Pancreas (tissue), 10 donors: ENCODE results near the gene MAN1A1. TPM values are rescaled to one million over a fixed set of nuclear protein-coding genes. Genes with fewer than 3 reads are reported as not detected.
A peak's percentile ranks its signal among the peaks of the same experiment; 100 is the strongest.

Experiments
- ATAC-seq, 4 donors: fragments of 200-7000 bp; cut with Tn5 transposase; one replicate each; pipeline versions ENCODE4 v1.8.0 to v1.9.1; 2020; ENCODE audit warnings: mild to moderate bottlenecking in 4 of 4, moderate library complexity in 4 of 4
- DNase-seq, 6 donors: peaks; one replicate each; pipeline ENCODE4 v3.0.0-alpha.2; 2020
- FAIRE-seq: peaks from 2 replicates; lab custom pipeline; 2012; peaks lifted over from hg19 to GRCh38; lab: Jason Lieb, UNC
- H3K27ac ChIP-seq, 4 donors: fragments of 200-600 bp; sonication (generic); 1 replicate in 3 of 4; 2 replicates in 1 of 4; pipeline versions ENCODE4 v1.5.0 to v1.8.0; 2020
- H3K27me3 ChIP-seq, 4 donors: fragments of 200-600 bp; one replicate each; pipeline ENCODE4 v1.8.0; 2021
- H3K36me3 ChIP-seq, 3 donors: fragments of 200-600 bp; sonication (generic) in 1 of 3; one replicate each; pipeline versions ENCODE4 v1.5.0 to v1.8.0; 2020 to 2021
- H3K4me1 ChIP-seq, 3 donors: fragments of 200-600 bp; one replicate each; pipeline ENCODE4 v1.8.0; 2021
- H3K4me3 ChIP-seq, 4 donors: fragments of 200-600 bp; sonication (generic) in 2 of 4; one replicate each; pipeline versions ENCODE4 v1.5.0 to v1.8.0; 2020 to 2021
- H3K9me3 ChIP-seq, 4 donors: fragments of 200-600 bp; one replicate each; pipeline ENCODE4 v1.8.0; 2021
- CTCF ChIP-seq, 4 donors: fragments of 200-600 bp; sonication (generic) in 3 of 4; IDR thresholded peaks; one replicate each; pipeline versions ENCODE4 v1.5.0 to v1.8.0; 2021; ENCODE audit warnings: antibody characterized with exemption in 4 of 4
- WGBS, 2 donors: extraction: QIAGEN DNeasy Blood & Tissue Kit; methylation state at CpG; one replicate each; pipeline ENCODE4 v1.1.7; 2013; 5-methylcytosine and 5-hydroxymethylcytosine counted together
- intact Hi-C, 3 donors: fragments of 100-400 bp; cut with DNase I; formaldehyde crosslinking; loops; one replicate each; pipeline versions ENCODE4 v1.11.1 to v1.14.2; 2022
- polyA plus RNA-seq, 2 donors: library from polyadenylated mRNA; stranded (reverse); fragments of 200-250 nt; gene quantifications; one replicate each; pipeline ENCODE4 v1.2.3, GENCODE V29; 2013
- total RNA-seq, 6 donors: library from RNA; stranded (reverse); fragmentation: NEBNext Ultra II Directional in 4 of 6; extraction: Animal tissue kit (Norgen Biotek cat#: 25700) in 4 of 6; gene quantifications; one replicate each; pipeline versions ENCODE4 v1.2.1 to v1.2.4, GENCODE V29; 2021 to 2023
- donor health status: healthy with polysubstance abuse.
- donor health status: DM: no; HTN: no; CAD: no; lungs with moderate emphysema.
- donor health status: DM: no; HTN: no; CAD: no.
- donor health status: control.
- donor health status: control.
- donor health status: Bipolar disorder and iron deficiency.
- donor health status: DM: yes; HTN: yes; CAD: no.
- donor health status: DM: no; HTN: no; CAD: no.
- donor health status: DM: no; HTN: no; CAD: no.
- donor health status: DM: yes; HTN: yes; CAD: no.

Gene MAN1A1
- total and polyA plus RNA-seq, 8 donors = 11.7 to 86.1 (median 30.7) TPM

GRCh38 chr6:119303164-119303887 is 46.2 kb downstream of the MAN1A1 start:
- Histone ChIP-seq H3K36me3 (no peaks in the 10 kb centered on the region), H3K4me3 (no peak overlapping the region), H3K27ac (no peak overlapping the region), H3K4me1 (peaks cover 3 to 6% (median 5%) of the 10 kb centered on the region in 3 donors), H3K9me3 (no peaks in the 10 kb centered on the region), H3K27me3 (no peaks in the 10 kb centered on the region)
- DNase-seq = no peak
- WGBS, 2 donors = 79 to 87% methylated on average over 3 of the region's 3 CpGs
- FAIRE-seq = no peak
- intact Hi-C loops = no loop called here
- no peak for TF ChIP-seq CTCF (IDR thresholded peaks at IDR 0.05)
- ATAC-seq = peak in 2 of 4 donors; percentile 19 to 35

- H3K27me3 ChIP-seq = no peaks in the 10 kb centered on the region
- H3K27ac ChIP-seq = no peak overlapping the region
- no peak for DNase-seq
- no peaks in the 10 kb centered on the region for H3K9me3 ChIP-seq
- H3K4me1 ChIP-seq = peaks cover 0 to 9% (median 9%) of the 10 kb centered on the region in 3 donors
- H3K4me3 ChIP-seq = no peak overlapping the region
- H3K36me3 ChIP-seq = no peaks in the 10 kb centered on the region
- FAIRE-seq = no peak
- 71 to 86% methylated on average over 1 of the region's 1 CpG for WGBS, 2 donors
- TF ChIP-seq CTCF (IDR thresholded peaks at IDR 0.05) = no peak
- intact Hi-C loops = no loop called here
- ATAC-seq = no peak
These were observed 48.1 kb downstream of the MAN1A1 start for GRCh38 chr6:119301429-119301828.

- Histone ChIP-seq H3K27me3 (no peaks in the 10 kb centered on the region), H3K4me1 (peaks cover 5 to 23% (median 19%) of the 10 kb centered on the region in 3 donors), H3K9me3 (no peaks in the 10 kb centered on the region), H3K27ac (no peak overlapping the region), H3K36me3 (no peaks in the 10 kb centered on the region), H3K4me3 (no peak overlapping the region)
- no peak for FAIRE-seq
- no peak for DNase-seq
- WGBS, 2 donors = 97 to 98% methylated on average over 2 of the region's 2 CpGs
- intact Hi-C loops = no loop called here
- ATAC-seq = no peak
- TF ChIP-seq CTCF (IDR thresholded peaks at IDR 0.05) = no peak
These were observed 49.9 kb downstream of the MAN1A1 start for GRCh38 chr6:119299694-119300093.

- intact Hi-C loops = no loop called here
These were observed 52.5 kb downstream of the MAN1A1 start for GRCh38 chr6:119297049-119297448.

More at GRCh38 chr6:119297049-119297448, 52.5 kb downstream of the MAN1A1 start:
- no peak overlapping the region for H3K27ac ChIP-seq
- no peaks in the 10 kb centered on the region for H3K36me3 ChIP-seq
- ATAC-seq (peak; percentile 59 to 72 (median 64)), DNase-seq (no peak), FAIRE-seq (no peak)
- H3K4me3 ChIP-seq = no peak overlapping the region
- no peak for TF ChIP-seq CTCF (IDR thresholded peaks at IDR 0.05)
- peaks cover 10 to 23% (median 19%) of the 10 kb centered on the region in 3 donors for H3K4me1 ChIP-seq
- H3K27me3 ChIP-seq = no peaks in the 10 kb centered on the region
- no peaks in the 10 kb centered on the region for H3K9me3 ChIP-seq
